ENCODE measurements around the gene SPARC.

SPARC gene

DNA sequence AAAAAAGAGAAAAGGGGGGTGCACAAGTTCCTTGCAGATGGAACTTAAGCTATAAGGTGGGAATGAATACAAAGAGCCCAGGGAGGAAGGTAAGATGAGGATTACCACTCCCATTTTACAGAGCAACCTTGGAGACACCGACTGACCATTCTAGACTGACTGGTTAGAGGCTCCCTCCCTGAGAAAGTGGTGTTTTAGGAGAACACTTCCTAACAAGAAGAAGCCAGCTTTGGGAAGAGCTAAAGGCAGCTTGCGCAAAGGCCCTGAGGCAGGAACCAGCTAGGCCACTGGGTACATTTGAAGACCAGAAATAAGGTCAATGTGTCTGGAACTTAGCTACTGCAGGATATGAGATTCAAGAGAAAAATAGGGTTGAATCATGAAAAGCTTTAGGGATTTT lies 38.6 kb downstream of the SPARC start:
- TF ChIP-seq TCF12 (IDR thresholded peaks at IDR 0.05; ENCODE audit: low read depth) (no peak), USF1 (IDR thresholded peaks at IDR 0.05) (no peak), ZBTB7A (IDR thresholded peaks at IDR 0.05; ENCODE audit: low read depth) (no peak), YY1 (IDR thresholded peaks at IDR 0.05; ENCODE audit: low read depth) (no peak), EP300 (IDR thresholded peaks at IDR 0.05; ENCODE audit: borderline replicate concordance) (no peak), FOXM1 (IDR thresholded peaks at IDR 0.05; ENCODE audit: borderline replicate concordance, low read depth) (no peak), TEAD4 (IDR thresholded peaks at IDR 0.05) (no peak), CREB1 (IDR thresholded peaks at IDR 0.05; ENCODE audit: low read depth) (no peak), EGR1 (IDR thresholded peaks at IDR 0.05) (no peak), TAF1 (IDR thresholded peaks at IDR 0.05; ENCODE audit: low read depth) (no peak), CEBPB (IDR thresholded peaks at IDR 0.05) (no peak), NFIC (IDR thresholded peaks at IDR 0.05) (no peak), RAD21 (IDR thresholded peaks at IDR 0.05; ENCODE audit: low read depth) (no peak)
- TF ChIP-seq, protein P1, sequence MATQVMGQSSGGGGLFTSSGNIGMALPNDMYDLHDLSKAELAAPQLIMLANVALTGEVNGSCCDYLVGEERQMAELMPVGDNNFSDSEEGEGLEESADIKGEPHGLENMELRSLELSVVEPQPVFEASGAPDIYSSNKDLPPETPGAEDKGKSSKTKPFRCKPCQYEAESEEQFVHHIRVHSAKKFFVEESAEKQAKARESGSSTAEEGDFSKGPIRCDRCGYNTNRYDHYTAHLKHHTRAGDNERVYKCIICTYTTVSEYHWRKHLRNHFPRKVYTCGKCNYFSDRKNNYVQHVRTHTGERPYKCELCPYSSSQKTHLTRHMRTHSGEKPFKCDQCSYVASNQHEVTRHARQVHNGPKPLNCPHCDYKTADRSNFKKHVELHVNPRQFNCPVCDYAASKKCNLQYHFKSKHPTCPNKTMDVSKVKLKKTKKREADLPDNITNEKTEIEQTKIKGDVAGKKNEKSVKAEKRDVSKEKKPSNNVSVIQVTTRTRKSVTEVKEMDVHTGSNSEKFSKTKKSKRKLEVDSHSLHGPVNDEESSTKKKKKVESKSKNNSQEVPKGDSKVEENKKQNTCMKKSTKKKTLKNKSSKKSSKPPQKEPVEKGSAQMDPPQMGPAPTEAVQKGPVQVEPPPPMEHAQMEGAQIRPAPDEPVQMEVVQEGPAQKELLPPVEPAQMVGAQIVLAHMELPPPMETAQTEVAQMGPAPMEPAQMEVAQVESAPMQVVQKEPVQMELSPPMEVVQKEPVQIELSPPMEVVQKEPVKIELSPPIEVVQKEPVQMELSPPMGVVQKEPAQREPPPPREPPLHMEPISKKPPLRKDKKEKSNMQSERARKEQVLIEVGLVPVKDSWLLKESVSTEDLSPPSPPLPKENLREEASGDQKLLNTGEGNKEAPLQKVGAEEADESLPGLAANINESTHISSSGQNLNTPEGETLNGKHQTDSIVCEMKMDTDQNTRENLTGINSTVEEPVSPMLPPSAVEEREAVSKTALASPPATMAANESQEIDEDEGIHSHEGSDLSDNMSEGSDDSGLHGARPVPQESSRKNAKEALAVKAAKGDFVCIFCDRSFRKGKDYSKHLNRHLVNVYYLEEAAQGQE (IDR thresholded peaks at IDR 0.05; ENCODE audit: low read depth), result no peak
- TF ChIP-seq, protein P2, sequence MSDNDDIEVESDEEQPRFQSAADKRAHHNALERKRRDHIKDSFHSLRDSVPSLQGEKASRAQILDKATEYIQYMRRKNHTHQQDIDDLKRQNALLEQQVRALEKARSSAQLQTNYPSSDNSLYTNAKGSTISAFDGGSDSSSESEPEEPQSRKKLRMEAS (IDR thresholded peaks at IDR 0.05), result no peak

GRCh38 chr5:151647320-151647861 lies 39.3 kb downstream of the SPARC start:
- peak; percentile 60; the same call in 1 of the 2 replicates for TF ChIP-seq CEBPB (IDR thresholded peaks at IDR 0.05)
- no peak for TF ChIP-seq USF1 (IDR thresholded peaks at IDR 0.05)
- TF ChIP-seq, protein P1 (IDR thresholded peaks at IDR 0.05; ENCODE audit: low read depth), result no peak
- TF ChIP-seq ZBTB7A (IDR thresholded peaks at IDR 0.05; ENCODE audit: low read depth), result no peak
- no peak for TF ChIP-seq CREB1 (IDR thresholded peaks at IDR 0.05; ENCODE audit: low read depth)
- peak; percentile 93 for TF ChIP-seq TCF12 (IDR thresholded peaks at IDR 0.05; ENCODE audit: low read depth)
- peak; percentile 90 for TF ChIP-seq FOXM1 (IDR thresholded peaks at IDR 0.05; ENCODE audit: borderline replicate concordance, low read depth)
- TF ChIP-seq EP300 (IDR thresholded peaks at IDR 0.05; ENCODE audit: borderline replicate concordance), result peak; percentile 96
- TF ChIP-seq TAF1 (IDR thresholded peaks at IDR 0.05; ENCODE audit: low read depth), result no peak
- peak; percentile 80 for TF ChIP-seq NFIC (IDR thresholded peaks at IDR 0.05)
- TF ChIP-seq, protein P2 (IDR thresholded peaks at IDR 0.05), result peak; percentile 61
- TF ChIP-seq TEAD4 (IDR thresholded peaks at IDR 0.05), result peak; percentile 62; the same call in 1 of the 2 replicates
- peak; percentile 72; the same call in 1 of the 2 replicates for TF ChIP-seq EGR1 (IDR thresholded peaks at IDR 0.05)
- TF ChIP-seq RAD21 (IDR thresholded peaks at IDR 0.05; ENCODE audit: low read depth), result 0 out of 2 replicates have a peak, but pooled peaks have one; percentile 7
- no peak for TF ChIP-seq YY1 (IDR thresholded peaks at IDR 0.05; ENCODE audit: low read depth)

DNA sequence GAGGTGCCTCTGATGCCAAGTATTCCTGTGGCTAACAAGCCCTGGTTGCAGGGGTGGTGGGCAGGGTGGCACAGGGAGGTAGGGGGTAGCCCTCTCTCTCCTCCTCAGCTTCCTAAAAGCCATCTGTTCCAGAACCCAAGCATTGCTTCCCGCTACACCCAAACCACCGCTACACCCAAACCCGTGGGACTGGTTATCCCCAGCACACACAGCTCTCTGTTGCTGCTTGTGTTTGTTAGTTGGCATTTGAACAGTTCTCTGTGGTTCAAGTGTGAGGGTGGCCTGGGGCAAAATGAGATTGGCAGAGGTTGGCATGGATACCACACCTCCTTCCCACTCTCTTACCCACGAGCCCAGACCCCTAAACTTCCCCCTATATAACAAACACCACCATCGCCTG lies 40.4 kb downstream of the SPARC start:
- TF ChIP-seq RAD21 (IDR thresholded peaks at IDR 0.05; ENCODE audit: low read depth) (no peak), CREB1 (IDR thresholded peaks at IDR 0.05; ENCODE audit: low read depth) (no peak), ZBTB7A (IDR thresholded peaks at IDR 0.05; ENCODE audit: low read depth) (no peak)

DNA sequence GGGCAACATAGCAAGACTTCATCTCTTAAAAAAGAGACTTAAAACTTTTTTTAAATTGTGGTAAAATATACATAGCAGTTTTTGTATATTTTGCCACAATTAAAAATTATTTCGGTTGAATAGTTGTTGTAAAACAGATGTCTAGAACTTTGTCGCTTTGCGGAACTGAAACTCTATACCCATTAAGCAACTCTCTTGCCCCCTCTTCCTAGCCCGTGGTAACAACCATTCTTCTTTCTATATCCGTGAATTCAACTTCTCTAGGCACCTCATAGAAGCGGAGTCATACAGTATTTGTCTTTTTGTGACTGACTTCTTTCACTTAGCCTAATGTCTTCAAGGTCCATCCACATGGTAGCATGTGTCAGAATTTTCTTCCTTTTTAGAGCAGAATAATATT lies 43.3 kb downstream of the SPARC start:
- no peak for TF ChIP-seq TCF12 (IDR thresholded peaks at IDR 0.05; ENCODE audit: low read depth)
- no peak for TF ChIP-seq NFIC (IDR thresholded peaks at IDR 0.05)
- no peak for TF ChIP-seq FOXM1 (IDR thresholded peaks at IDR 0.05; ENCODE audit: borderline replicate concordance, low read depth)
- TF ChIP-seq USF1 (IDR thresholded peaks at IDR 0.05), result no peak
- no peak for TF ChIP-seq RAD21 (IDR thresholded peaks at IDR 0.05; ENCODE audit: low read depth)
- TF ChIP-seq YY1 (IDR thresholded peaks at IDR 0.05; ENCODE audit: low read depth), result no peak
- no peak for TF ChIP-seq TAF1 (IDR thresholded peaks at IDR 0.05; ENCODE audit: low read depth)
- TF ChIP-seq TEAD4 (IDR thresholded peaks at IDR 0.05), result no peak
- no peak for TF ChIP-seq EGR1 (IDR thresholded peaks at IDR 0.05)
- TF ChIP-seq, protein P1 (IDR thresholded peaks at IDR 0.05; ENCODE audit: low read depth), result no peak
- TF ChIP-seq ZBTB7A (IDR thresholded peaks at IDR 0.05; ENCODE audit: low read depth), result no peak
- no peak for TF ChIP-seq CEBPB (IDR thresholded peaks at IDR 0.05)
- TF ChIP-seq, protein P2 (IDR thresholded peaks at IDR 0.05), result no peak
- TF ChIP-seq CREB1 (IDR thresholded peaks at IDR 0.05; ENCODE audit: low read depth), result no peak
- no peak for TF ChIP-seq EP300 (IDR thresholded peaks at IDR 0.05; ENCODE audit: borderline replicate concordance)

Measured in Ishikawa (cell line).